Measurements from ENCODE around the gene NDUFAF2.

Gene NDUFAF2

GRCh38 chr5:61119066-61119465, 174.1 kb downstream of the NDUFAF2 start:
- DNase-seq (ENCODE audit: low read depth, low spot score): no peak

GRCh38 chr5:61120534-61120933, 175.5 kb downstream of the NDUFAF2 start:
- no peak for DNase-seq (ENCODE audit: low read depth, low spot score)

DNA sequence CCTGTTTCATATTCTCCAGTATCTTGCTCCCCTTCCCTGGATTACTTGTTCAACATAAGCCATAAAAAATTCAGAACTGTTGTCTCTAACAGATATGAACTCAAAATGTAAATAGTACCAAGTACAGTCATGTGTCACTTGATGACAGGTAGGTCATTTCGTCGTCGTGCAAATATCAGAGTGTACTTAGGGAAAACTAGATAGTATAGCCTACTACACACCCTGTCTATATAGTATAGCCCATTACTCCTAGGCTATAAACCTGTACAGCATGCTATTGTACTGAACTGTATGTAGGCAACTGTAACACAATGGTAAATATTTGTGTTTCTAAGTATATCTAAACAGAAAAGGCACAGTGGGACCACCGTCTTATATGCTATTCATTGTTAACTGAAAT, 178.1 kb downstream of the NDUFAF2 start:
- DNase-seq (ENCODE audit: low read depth, low spot score): no peak

- no peak for DNase-seq (ENCODE audit: low read depth, low spot score)
These were observed 185.3 kb downstream of the NDUFAF2 start for GRCh38 chr5:61130289-61130688.

- no peak for DNase-seq (ENCODE audit: low read depth, low spot score)
These were observed 187.6 kb downstream of the NDUFAF2 start for GRCh38 chr5:61132559-61132958.

DNA sequence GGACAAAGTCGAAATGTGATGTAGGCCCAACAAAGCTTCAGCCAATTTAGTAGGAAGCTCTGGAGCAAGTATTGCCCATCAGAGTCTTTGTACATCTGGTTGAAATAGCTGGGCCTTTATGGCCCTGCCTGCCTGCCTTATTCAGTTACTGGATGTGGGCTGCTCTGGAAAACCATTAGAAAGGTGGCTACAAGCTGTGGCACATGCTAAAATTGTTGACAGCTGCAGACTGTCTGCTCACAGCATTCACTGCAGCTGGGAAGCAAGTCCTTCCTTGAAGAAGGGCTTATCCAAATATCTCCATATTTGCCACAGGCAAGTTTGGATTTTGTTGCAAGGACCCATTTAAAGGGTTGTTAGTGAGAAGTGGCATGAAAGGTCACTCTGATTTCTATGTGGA, 192.8 kb downstream of the NDUFAF2 start:
- DNase-seq (ENCODE audit: low read depth, low spot score): no peak

- no peak for DNase-seq (ENCODE audit: low read depth, low spot score)
These were observed 194.3 kb downstream of the NDUFAF2 start for GRCh38 chr5:61139094-61139873.

GRCh38 chr5:61139931-61140330, 194.9 kb downstream of the NDUFAF2 start:
- no peak for DNase-seq (ENCODE audit: low read depth, low spot score)

DNA sequence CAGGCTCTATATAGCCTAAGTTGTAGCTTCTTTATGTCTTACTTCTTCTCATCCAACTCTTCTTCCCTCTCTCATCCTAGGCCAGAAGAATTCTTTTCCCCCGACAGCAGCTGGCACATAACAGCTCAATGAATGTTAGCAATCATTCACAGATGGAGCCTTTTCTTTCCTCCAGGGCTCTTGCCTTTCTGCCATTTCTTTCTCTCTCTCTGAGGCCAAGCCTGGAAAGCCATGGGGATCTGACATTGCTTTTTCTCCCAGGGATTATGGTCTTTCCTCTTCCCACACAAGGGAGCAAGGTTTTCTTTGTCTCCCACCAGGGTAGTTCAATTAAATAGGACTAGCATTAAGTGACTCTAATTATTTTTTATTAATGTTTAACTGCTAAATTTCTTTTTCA, 196.8 kb downstream of the NDUFAF2 start:
- no peak for DNase-seq (ENCODE audit: low read depth, low spot score)

GRCh38 chr5:61142391-61142790, 197.4 kb downstream of the NDUFAF2 start:
- no peak for DNase-seq (ENCODE audit: low read depth, low spot score)

GRCh38 chr5:61142811-61143210, 197.8 kb downstream of the NDUFAF2 start:
- DNase-seq (ENCODE audit: low read depth, low spot score): no peak

DNA sequence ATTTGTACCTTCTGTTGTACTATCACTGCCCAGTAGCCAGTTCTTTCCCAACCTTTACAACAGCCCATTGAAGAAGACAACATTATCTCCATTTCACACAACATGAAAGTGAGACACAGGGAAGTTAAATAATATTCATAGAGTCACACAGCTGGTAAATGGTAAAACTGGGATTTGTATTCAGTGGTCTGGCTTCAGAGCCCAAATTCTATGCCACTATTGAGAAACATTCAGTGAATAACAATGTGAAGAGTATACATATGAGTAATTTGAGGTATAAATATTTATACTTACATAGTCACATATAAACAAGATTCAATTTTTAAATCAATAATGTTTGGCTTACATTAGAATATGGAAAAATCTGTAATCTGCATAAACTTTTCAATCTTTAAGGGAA, 203.5 kb downstream of the NDUFAF2 start:
- no peak for DNase-seq (ENCODE audit: low read depth, low spot score)

DNA sequence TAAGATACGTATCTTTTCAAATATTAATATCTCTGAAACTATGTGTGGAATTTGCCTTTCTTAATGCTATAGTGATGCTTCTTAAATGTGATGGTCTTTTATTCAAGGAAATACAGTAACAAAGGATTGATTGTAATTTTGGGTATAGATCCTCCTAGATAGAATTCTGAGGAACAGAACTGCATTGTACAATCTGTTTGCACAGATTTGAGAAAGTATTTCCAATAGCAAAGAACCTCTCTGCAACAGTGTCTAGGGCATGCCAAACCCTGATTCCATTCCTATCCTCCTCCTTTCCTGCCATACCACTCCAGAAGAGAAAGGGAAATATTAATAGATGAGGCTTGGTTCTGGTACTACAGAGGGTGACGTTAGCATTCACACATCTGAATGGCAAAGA, 206.9 kb downstream of the NDUFAF2 start:
- DNase-seq (ENCODE audit: low read depth, low spot score): no peak

GRCh38 chr5:61159070-61159469, 214.1 kb downstream of the NDUFAF2 start:
- no peak for DNase-seq (ENCODE audit: low read depth, low spot score)

DNA sequence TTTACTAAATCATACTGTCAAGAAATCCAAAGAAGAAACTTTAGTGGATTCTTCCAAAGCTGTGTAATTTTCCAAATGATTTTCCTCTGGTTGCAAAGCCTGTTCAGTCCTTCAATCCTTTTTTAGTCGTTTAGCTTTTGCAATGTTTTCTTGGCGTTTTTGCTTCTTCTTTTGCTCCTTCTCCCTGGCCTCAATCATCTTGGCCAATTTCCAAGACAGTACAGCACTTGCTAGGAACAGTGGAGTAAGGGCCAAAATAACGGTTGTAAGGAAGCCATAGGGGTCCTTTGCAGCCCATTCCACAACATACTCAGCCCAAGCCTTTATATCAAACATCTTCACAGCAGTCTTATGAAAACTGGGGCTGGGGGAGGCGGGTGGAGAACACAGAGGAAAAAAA, 214.8 kb downstream of the NDUFAF2 start:
- DNase-seq (ENCODE audit: low read depth, low spot score): no peak

DNA sequence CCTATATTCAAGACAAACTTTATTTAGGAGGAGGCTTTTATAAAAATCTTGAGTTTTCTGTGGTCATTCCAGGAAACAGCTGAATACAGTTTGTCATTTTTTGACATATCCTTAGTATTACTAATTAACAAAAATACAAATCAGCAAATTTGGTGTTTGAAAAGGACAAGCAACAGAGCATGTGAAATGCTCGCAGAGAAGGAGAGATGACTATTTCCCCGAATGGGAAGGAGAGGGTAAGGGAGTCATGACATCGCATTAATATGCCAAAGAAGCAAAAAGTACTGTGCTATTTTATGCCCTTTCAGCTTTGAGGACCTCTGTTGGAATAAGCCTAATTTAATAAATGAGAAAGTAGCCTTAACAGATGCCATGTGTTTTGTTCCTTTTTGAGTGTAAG, 215.5 kb downstream of the NDUFAF2 start:
- DNase-seq (ENCODE audit: low read depth, low spot score): no peak

GRCh38 chr5:61162010-61162831, 217.2 kb downstream of the NDUFAF2 start, which contains the start of gene SMIM15:
TSS of gene SMIM15 (minus strand) at chr5:61162468. CDS start at chr5:61160171, 2,297 bp downstream.
- DNase-seq (ENCODE audit: low read depth, low spot score): peak; percentile 50

GRCh38 chr5:61162832-61163567, 218.0 kb downstream of the NDUFAF2 start:
- no peak for DNase-seq (ENCODE audit: low read depth, low spot score)

- DNase-seq (ENCODE audit: low read depth, low spot score): no peak
These were observed 218.9 kb downstream of the NDUFAF2 start for GRCh38 chr5:61163905-61164304.

- DNase-seq (ENCODE audit: low read depth, low spot score): no peak
These were observed 222.4 kb downstream of the NDUFAF2 start for GRCh38 chr5:61167382-61167781.

DNA sequence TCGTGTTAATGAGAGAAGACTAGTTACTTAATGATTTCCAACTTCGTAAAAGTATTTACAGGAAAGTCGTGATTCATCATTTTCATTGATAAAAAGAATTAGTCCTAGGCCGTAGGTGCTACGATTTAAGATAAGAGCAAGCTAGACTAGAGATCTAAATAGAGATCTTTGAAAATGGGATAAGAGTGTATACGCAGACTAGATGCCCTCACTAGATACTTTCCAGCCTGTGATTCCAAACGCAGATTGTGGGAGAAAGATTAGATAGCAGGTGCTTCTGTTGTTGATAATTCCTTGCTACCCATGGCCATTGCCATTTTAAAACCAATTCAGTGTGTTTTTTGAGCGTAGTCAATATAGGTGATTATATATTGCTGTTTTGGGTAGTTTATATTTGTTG, 223.9 kb downstream of the NDUFAF2 start:
- DNase-seq (ENCODE audit: low read depth, low spot score): no peak

GRCh38 chr5:61171479-61171878, 226.5 kb downstream of the NDUFAF2 start:
- no peak for DNase-seq (ENCODE audit: low read depth, low spot score)
